Neural cell (in vitro differentiated cells): ENCODE results near the gene THRA.

Experiments used
- EP300 ChIP-seq: fragments of 450-650 bp; conservative IDR thresholded peaks from 2 replicates; pipeline ENCODE4 v1.6.1; 2014; ENCODE audit warnings: antibody characterized with exemption, mild to moderate bottlenecking, moderate library complexity; ENCODE audit not compliant: poor library complexity, severe bottlenecking
- EZH2 ChIP-seq: fragments of 200-600, 300-800 bp; shearing (Covaris generic), sonication (generic); IDR thresholded peaks from 2 replicates; pipeline ENCODE4 v1.6.1; 2014; ENCODE audit warnings: antibody characterized with exemption, low read length, borderline replicate concordance, mild to moderate bottlenecking; ENCODE audit not compliant: insufficient read depth, poor library complexity, severe bottlenecking
- RAD21 ChIP-seq: fragments of 450-650 bp; conservative IDR thresholded peaks from 2 replicates; pipeline ENCODE4 v1.6.1; 2014; ENCODE audit warnings: antibody characterized with exemption, mild to moderate bottlenecking, moderate library complexity
- REST ChIP-seq: IDR thresholded peaks from 2 replicates; pipeline ENCODE4 v1.6.1; 2012; ENCODE audit warnings: borderline replicate concordance
- SMC3 ChIP-seq: fragments of 450-650 bp; conservative IDR thresholded peaks from 2 replicates; pipeline ENCODE4 v1.6.1; 2014; ENCODE audit warnings: antibody characterized with exemption, mild to moderate bottlenecking, moderate library complexity; ENCODE audit not compliant: poor library complexity
- TAF1 ChIP-seq: IDR thresholded peaks from 2 replicates; pipeline ENCODE4 v1.6.1; 2012; ENCODE audit warnings: low read depth
- TF ChIP-seq, protein P1 (sequence below): fragments of 450-650 bp; IDR thresholded peaks from 2 replicates; pipeline ENCODE4 v1.5.1; 2014; ENCODE audit warnings: antibody characterized with exemption, mild to moderate bottlenecking, moderate library complexity; ENCODE audit not compliant: poor library complexity, severe bottlenecking

DNA sequence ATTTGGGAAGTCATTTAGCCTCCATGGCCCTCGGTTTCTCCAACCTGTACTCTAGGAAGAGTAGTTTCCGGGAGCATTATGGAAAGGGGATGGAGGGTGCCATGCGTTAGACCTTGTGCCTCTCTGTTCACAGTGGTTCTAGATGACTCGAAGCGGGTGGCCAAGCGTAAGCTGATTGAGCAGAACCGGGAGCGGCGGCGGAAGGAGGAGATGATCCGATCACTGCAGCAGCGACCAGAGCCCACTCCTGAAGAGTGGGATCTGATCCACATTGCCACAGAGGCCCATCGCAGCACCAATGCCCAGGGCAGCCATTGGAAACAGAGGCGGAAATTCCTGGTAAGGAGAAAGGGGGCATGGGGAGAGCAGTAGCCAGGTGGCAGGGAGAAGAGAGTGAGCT is 21.7 kb downstream of the THRA start:
- no peak for TF ChIP-seq RAD21
- no peak for TF ChIP-seq EP300
- no peak for TF ChIP-seq EZH2
- TF ChIP-seq SMC3, result no peak
- TF ChIP-seq, protein P1, sequence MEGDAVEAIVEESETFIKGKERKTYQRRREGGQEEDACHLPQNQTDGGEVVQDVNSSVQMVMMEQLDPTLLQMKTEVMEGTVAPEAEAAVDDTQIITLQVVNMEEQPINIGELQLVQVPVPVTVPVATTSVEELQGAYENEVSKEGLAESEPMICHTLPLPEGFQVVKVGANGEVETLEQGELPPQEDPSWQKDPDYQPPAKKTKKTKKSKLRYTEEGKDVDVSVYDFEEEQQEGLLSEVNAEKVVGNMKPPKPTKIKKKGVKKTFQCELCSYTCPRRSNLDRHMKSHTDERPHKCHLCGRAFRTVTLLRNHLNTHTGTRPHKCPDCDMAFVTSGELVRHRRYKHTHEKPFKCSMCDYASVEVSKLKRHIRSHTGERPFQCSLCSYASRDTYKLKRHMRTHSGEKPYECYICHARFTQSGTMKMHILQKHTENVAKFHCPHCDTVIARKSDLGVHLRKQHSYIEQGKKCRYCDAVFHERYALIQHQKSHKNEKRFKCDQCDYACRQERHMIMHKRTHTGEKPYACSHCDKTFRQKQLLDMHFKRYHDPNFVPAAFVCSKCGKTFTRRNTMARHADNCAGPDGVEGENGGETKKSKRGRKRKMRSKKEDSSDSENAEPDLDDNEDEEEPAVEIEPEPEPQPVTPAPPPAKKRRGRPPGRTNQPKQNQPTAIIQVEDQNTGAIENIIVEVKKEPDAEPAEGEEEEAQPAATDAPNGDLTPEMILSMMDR, result no peak
- no peak for TF ChIP-seq REST
- no peak for TF ChIP-seq TAF1
